Suprapubic skin (tissue), 4 donors: Measurements from ENCODE around the gene WLS. TPM values are rescaled to one million over a fixed set of nuclear protein-coding genes. Genes with fewer than 3 reads are reported as not detected.

Experiments
- DNase-seq, 2 donors: peaks; one replicate each; pipeline ENCODE4 v3.0.0-alpha.2; 2019; ENCODE audit warnings: low spot score in 2 of 2
- H3K27ac ChIP-seq: fragments of 200-600 bp; sonication (generic); one replicate; pipeline ENCODE4 v1.5.1; 2019
- H3K27me3 ChIP-seq: fragments of 200-600 bp; sonication (generic); one replicate; pipeline ENCODE4 v1.5.1; 2019
- H3K36me3 ChIP-seq: fragments of 200-600 bp; sonication (generic); one replicate; pipeline ENCODE4 v1.5.1; 2019
- H3K4me1 ChIP-seq: fragments of 200-600 bp; sonication (generic); one replicate; pipeline ENCODE4 v1.5.1; 2019
- H3K4me3 ChIP-seq: fragments of 200-600 bp; sonication (generic); one replicate; pipeline ENCODE4 v1.5.1; 2019; ENCODE audit warnings: mild to moderate bottlenecking
- H3K9me3 ChIP-seq: fragments of 200-600 bp; sonication (generic); one replicate; pipeline ENCODE4 v1.5.1; 2019
- EP300 ChIP-seq: sonication (generic); formaldehyde crosslinking; IDR thresholded peaks from one replicate; pipeline ENCODE4 v1.6.1; 2017; ENCODE audit warnings: antibody characterized with exemption
- POLR2A ChIP-seq, 2 donors: fragments of 450-650 bp; IDR thresholded peaks; one replicate each; pipeline ENCODE4 v1.6.1; 2017; ENCODE audit warnings: antibody characterized with exemption in 2 of 2, mild to moderate bottlenecking in 2 of 2, moderate library complexity in 2 of 2
- POLR2AphosphoS5 ChIP-seq, 3 donors: sonication (generic); formaldehyde crosslinking; IDR thresholded peaks; one replicate each; pipeline ENCODE4 v1.6.1; 2017; ENCODE audit warnings: antibody characterized with exemption in 3 of 3
- WGBS: methylation state at CpG from one replicate; pipeline ENCODE4 v1.1.5; 2018; 5-methylcytosine and 5-hydroxymethylcytosine counted together
- total RNA-seq, 4 donors: library from RNA; depleted of rRNA; stranded (reverse); fragments of >200 nt; gene quantifications; one replicate each; pipeline ENCODE4 v1.1.0, GENCODE V29; 2016
- TF ChIP-seq, protein P1 (sequence below), 2 donors: fragments of 200-600 bp in 1 of 2; fragments of 450-650 bp in 1 of 2; sonication (generic) in 1 of 2; IDR thresholded peaks; one replicate each; pipeline ENCODE4 v1.5.1; 2016 to 2019; ENCODE audit warnings: antibody characterized with exemption in 2 of 2, mild to moderate bottlenecking in 1 of 2, moderate library complexity in 1 of 2

Gene WLS
- total RNA-seq, 4 donors from 2014 or later = 62.3 to 75.0 (median 70.0) TPM

DNA sequence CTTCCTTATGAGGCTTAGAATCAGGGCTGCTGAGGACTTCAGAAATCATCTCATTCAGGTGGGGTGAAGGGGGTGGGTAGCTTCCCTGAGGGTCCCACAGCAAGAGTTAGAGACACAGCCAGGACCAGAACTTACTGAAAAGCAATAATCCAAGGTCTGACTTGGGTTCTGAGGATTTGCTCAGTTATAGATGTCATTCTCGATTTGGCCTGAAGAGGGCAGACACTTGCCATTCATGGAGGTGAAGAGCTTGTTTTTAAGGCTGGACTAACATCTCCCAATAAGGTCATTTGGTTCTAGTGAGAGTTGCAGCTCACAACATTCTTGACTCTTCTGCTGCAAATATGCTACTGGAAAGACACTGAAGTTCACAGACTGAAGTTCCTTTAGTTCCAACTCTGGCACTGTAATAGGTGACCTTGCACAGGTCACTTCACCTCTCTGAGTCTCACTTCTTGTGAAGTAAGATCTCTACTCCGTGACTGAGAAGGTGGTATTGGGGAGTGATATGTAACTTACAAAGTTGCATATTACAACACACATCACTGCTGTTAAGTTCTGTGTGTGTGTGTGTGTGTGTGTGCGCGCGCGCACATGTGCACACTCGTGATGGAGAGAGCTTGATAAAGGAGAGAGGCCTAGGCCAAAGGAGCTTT is 112.1 kb downstream of the WLS start:
- H3K27me3 ChIP-seq = no peaks in the 10 kb centered on the region
- 51% methylated on average over 7 of the region's 7 CpGs for WGBS
- peaks cover 24% of the 10 kb centered on the region for H3K36me3 ChIP-seq
- H3K4me3 ChIP-seq = no peak overlapping the region
- no peak overlapping the region for H3K27ac ChIP-seq
- TF ChIP-seq POLR2AphosphoS5 (IDR thresholded peaks at IDR 0.05) = no peak
- TF ChIP-seq, protein P1, sequence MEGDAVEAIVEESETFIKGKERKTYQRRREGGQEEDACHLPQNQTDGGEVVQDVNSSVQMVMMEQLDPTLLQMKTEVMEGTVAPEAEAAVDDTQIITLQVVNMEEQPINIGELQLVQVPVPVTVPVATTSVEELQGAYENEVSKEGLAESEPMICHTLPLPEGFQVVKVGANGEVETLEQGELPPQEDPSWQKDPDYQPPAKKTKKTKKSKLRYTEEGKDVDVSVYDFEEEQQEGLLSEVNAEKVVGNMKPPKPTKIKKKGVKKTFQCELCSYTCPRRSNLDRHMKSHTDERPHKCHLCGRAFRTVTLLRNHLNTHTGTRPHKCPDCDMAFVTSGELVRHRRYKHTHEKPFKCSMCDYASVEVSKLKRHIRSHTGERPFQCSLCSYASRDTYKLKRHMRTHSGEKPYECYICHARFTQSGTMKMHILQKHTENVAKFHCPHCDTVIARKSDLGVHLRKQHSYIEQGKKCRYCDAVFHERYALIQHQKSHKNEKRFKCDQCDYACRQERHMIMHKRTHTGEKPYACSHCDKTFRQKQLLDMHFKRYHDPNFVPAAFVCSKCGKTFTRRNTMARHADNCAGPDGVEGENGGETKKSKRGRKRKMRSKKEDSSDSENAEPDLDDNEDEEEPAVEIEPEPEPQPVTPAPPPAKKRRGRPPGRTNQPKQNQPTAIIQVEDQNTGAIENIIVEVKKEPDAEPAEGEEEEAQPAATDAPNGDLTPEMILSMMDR (IDR thresholded peaks at IDR 0.05) = peak; percentile 64 to 68
- DNase-seq = no peak
- peaks cover 5% of the 10 kb centered on the region for H3K4me1 ChIP-seq
- H3K9me3 ChIP-seq = no peaks in the 10 kb centered on the region

DNA sequence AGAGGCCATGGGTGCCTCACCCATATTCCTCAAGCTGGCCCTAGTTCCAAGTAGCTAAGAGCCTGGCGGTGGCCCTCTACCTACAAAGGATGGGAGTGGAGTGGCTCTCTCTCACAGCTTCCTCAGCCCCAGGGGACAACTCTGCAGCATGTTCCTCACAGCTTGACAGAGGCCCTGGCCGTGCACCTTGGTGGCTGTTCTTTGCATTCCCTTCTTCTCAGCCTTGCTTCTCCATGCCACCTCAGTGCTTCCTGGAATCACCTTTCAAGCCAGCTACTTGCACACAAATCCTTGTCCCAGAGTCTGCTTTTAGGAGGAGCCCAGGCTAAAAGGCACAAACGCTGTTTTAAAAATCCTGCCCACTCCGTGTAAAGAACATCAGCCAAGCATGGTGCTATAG is 112.9 kb downstream of the WLS start:
- Histone ChIP-seq H3K27me3 (no peaks in the 10 kb centered on the region), H3K4me3 (no peak overlapping the region), H3K4me1 (peaks cover 5% of the 10 kb centered on the region), H3K36me3 (peaks cover 19% of the 10 kb centered on the region), H3K9me3 (no peaks in the 10 kb centered on the region), H3K27ac (no peak overlapping the region)
- no peak for TF ChIP-seq POLR2AphosphoS5 (IDR thresholded peaks at IDR 0.05)
- TF ChIP-seq POLR2A (IDR thresholded peaks at IDR 0.05) = no peak
- DNase-seq = no peak
- 90% methylated on average over 4 of the region's 4 CpGs for WGBS

DNA sequence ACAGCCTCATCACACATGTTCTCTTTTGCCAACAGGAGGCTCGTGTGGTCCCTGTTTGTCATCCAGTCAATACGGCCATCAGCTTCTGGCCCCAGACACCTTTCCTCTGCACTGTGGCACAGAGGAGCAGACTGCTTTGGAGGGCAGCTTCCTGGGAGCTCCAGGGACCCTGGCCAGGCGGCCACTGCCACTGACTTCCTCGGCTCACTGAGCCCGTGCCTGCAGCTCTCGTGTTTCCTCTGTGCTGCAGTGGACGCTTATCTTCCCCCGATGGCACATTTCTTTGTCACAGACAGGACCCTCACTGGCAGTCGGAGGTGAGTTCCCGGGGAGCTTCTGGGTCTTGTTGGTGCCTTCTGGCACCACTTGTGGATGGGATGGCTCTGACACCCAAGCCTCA is 114.9 kb downstream of the WLS start:
- peaks cover 10% of the 10 kb centered on the region for H3K4me1 ChIP-seq
- H3K9me3 ChIP-seq = no peaks in the 10 kb centered on the region
- 86% methylated on average over 8 of the region's 10 CpGs for WGBS
- no peak overlapping the region for H3K27ac ChIP-seq
- H3K4me3 ChIP-seq = no peak overlapping the region
- no peak for DNase-seq
- no peak for TF ChIP-seq POLR2A (IDR thresholded peaks at IDR 0.05)
- TF ChIP-seq, protein P1 (IDR thresholded peaks at IDR 0.05) = no peak
- no peak for TF ChIP-seq EP300
- TF ChIP-seq POLR2AphosphoS5 (IDR thresholded peaks at IDR 0.05) = no peak
- peaks cover 7% of the 10 kb centered on the region for H3K36me3 ChIP-seq
- H3K27me3 ChIP-seq = no peaks in the 10 kb centered on the region

DNA sequence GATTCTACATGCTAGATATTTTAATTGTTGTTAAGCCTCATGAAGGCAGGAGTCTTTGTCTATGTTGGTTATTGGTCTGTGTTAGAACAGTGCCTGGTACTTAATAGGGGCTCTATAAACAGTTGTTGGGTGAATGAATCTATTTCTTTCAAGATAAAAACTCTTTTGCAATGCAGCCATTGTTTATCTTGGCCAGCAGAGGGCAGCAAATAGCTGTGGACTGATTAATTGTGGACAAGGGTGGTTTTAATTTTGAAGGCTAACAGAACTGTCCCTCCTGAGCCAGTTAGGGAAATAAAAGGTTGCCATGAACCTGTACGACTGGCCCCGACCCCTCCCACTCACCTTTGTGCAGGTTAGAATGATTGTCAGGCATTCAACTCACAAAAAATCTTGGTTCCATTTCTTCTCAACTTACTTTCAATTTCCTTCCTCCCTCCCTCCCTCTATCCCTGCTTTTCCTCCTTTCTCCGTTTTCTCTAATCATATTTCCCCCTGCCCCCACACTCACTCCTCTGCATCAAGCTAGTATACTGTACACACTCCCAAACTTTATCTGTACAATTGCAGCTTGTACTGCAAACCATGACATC is 115.6 kb downstream of the WLS start:
- Histone ChIP-seq H3K27ac (no peak overlapping the region), H3K4me1 (peaks cover 16% of the 10 kb centered on the region), H3K4me3 (no peak overlapping the region), H3K36me3 (peaks cover 4% of the 10 kb centered on the region), H3K27me3 (no peaks in the 10 kb centered on the region), H3K9me3 (no peaks in the 10 kb centered on the region)
- TF ChIP-seq, protein P1 (IDR thresholded peaks at IDR 0.05) = peak; percentile 68 to 79
- no peak for TF ChIP-seq EP300
- no peak for DNase-seq
- 0% methylated on average over 3 of the region's 3 CpGs for WGBS

DNA sequence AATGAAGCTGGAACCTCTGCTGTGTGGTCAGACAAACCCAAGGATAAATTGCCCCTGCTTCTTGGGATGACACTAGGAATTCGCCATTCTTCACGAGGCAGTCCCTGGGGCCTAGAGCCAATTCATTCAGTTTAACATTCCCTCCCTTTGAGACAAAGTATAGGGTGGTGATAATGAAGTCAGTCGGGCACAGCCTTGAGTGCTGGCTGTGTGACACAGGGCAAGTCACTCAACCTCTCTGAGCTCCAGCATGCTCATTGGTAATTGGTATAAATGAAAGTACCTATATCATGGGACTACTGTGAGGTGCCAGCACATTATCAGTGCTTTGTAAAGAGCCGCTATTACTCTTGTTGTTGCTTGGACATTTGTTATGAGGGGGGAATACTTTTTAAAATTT is 117.0 kb downstream of the WLS start:
- no peak for DNase-seq
- peaks cover 19% of the 10 kb centered on the region for H3K4me1 ChIP-seq
- no peaks in the 10 kb centered on the region for H3K9me3 ChIP-seq
- WGBS = 81% methylated on average over 4 of the region's 4 CpGs
- no peaks in the 10 kb centered on the region for H3K27me3 ChIP-seq
- no peak overlapping the region for H3K4me3 ChIP-seq
- H3K27ac ChIP-seq = no peak overlapping the region
- H3K36me3 ChIP-seq = no peaks in the 10 kb centered on the region
- TF ChIP-seq, protein P1 (IDR thresholded peaks at IDR 0.05) = no peak
- TF ChIP-seq EP300 (no peak), POLR2A (IDR thresholded peaks at IDR 0.05) (no peak), POLR2AphosphoS5 (IDR thresholded peaks at IDR 0.05) (no peak)
